Measurements from ENCODE around the gene ITLN1. TPM values are rescaled to one million over a fixed set of nuclear protein-coding genes. Genes with fewer than 3 reads are reported as not detected.
"Not testable (repeated sequence)": the region's sequence is repeated elsewhere in the genome, so short reads cannot be mapped to it uniquely, and the experiment has no call there.

The ITLN1 gene
- polyA plus RNA-seq, 1 donor from 2014 or later, result not detected

GRCh38 chr1:160901768-160902167, 16.8 kb upstream of the ITLN1 start:
- no peaks in the 10 kb centered on the region for H3F3A ChIP-seq (ENCODE audit: insufficient read depth, low read length, poor library complexity, severe bottlenecking)
- no peaks in the 10 kb centered on the region for H3K79me2 ChIP-seq (replicated peaks; ENCODE audit: insufficient read depth, low read length)
- H3K4me2 ChIP-seq (ENCODE audit: low read length), result no peak overlapping the region
- no peak overlapping the region for H3K9ac ChIP-seq (ENCODE audit: low read length)
- H3K9me2 ChIP-seq (ENCODE audit: insufficient read depth, low read length), result no peaks in the 10 kb centered on the region
- H2AFZ ChIP-seq (ENCODE audit: low read depth, low read length), result no peak overlapping the region
- no peaks in the 10 kb centered on the region for H4K20me1 ChIP-seq (ENCODE audit: insufficient read depth)
- no peaks in the 10 kb centered on the region for H3K9me3 ChIP-seq (ENCODE audit: low read length)
- H3K36me3 ChIP-seq (ENCODE audit: insufficient read depth, low read length), result no peaks in the 10 kb centered on the region
- no peaks in the 10 kb centered on the region for H3K27me3 ChIP-seq (ENCODE audit: insufficient read depth, low read depth, low read length)
- H3K4me3 ChIP-seq (ENCODE audit: low read length), result no peak overlapping the region
- no peak overlapping the region for H3K27ac ChIP-seq (ENCODE audit: low read length)
- TF ChIP-seq POLR2AphosphoS5 (IDR thresholded peaks at IDR 0.05), result no peak
- TF ChIP-seq CTCF (IDR thresholded peaks at IDR 0.05; ENCODE audit: poor library complexity, severe bottlenecking), result no peak
- no peak for TF ChIP-seq RAD21 (conservative IDR thresholded peaks at IDR 0.05)
- no peak for TF ChIP-seq MXI1 (conservative IDR thresholded peaks at IDR 0.05; ENCODE audit: poor library complexity, severe bottlenecking)
- no peak for TF ChIP-seq SMC3 (conservative IDR thresholded peaks at IDR 0.05; ENCODE audit: poor library complexity)
- TF ChIP-seq REST (IDR thresholded peaks at IDR 0.05; ENCODE audit: borderline replicate concordance), result no peak
- TF ChIP-seq TAF1 (IDR thresholded peaks at IDR 0.05; ENCODE audit: low read depth), result no peak
- TF ChIP-seq EP300 (conservative IDR thresholded peaks at IDR 0.05; ENCODE audit: poor library complexity, severe bottlenecking), result no peak
- no peak for TF ChIP-seq EZH2 (IDR thresholded peaks at IDR 0.05; ENCODE audit: borderline replicate concordance, insufficient read depth, low read length, poor library complexity, severe bottlenecking)

DNA sequence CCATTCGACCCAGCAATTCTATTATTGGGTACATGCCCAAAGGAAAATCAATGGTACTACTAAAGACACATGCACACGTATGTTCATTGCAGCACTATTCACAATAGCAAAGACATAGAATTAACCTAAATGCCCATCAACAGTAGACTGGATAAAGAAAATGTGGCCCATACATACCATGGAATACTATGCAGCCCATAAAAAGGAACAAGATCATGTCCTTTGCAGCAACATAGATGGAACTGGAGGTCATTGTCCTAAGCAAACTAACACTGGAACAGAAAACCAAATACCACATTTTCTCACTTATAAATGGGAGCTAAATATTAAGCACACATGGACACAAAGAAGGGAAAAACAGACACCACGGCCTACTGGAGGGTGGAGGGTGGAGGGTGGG, 15.7 kb upstream of the ITLN1 start:
- H3K9me2 ChIP-seq (ENCODE audit: insufficient read depth, low read length); H3K9me3 ChIP-seq (ENCODE audit: low read length); H3K4me3 ChIP-seq (ENCODE audit: low read length); H3K4me2 ChIP-seq (ENCODE audit: low read length); H3K27me3 ChIP-seq (ENCODE audit: insufficient read depth, low read depth, low read length); H2AFZ ChIP-seq (ENCODE audit: low read depth, low read length); H3F3A ChIP-seq (ENCODE audit: insufficient read depth, low read length, poor library complexity, severe bottlenecking); H4K20me1 ChIP-seq (ENCODE audit: insufficient read depth); H3K79me2 ChIP-seq (replicated peaks; ENCODE audit: insufficient read depth, low read length); H3K9ac ChIP-seq (ENCODE audit: low read length); H3K27ac ChIP-seq (ENCODE audit: low read length); H3K36me3 ChIP-seq (ENCODE audit: insufficient read depth, low read length): not testable (repeated sequence)

GRCh38 chr1:160894368-160895135, 9.6 kb upstream of the ITLN1 start:
- H3K27me3 ChIP-seq (ENCODE audit: insufficient read depth, low read depth, low read length); H3K36me3 ChIP-seq (ENCODE audit: insufficient read depth, low read length); H4K20me1 ChIP-seq (ENCODE audit: insufficient read depth); H3K9me2 ChIP-seq (ENCODE audit: insufficient read depth, low read length); H3K9ac ChIP-seq (ENCODE audit: low read length); H3K27ac ChIP-seq (ENCODE audit: low read length); H2AFZ ChIP-seq (ENCODE audit: low read depth, low read length); H3K4me3 ChIP-seq (ENCODE audit: low read length); H3K79me2 ChIP-seq (replicated peaks; ENCODE audit: insufficient read depth, low read length); H3F3A ChIP-seq (ENCODE audit: insufficient read depth, low read length, poor library complexity, severe bottlenecking); H3K9me3 ChIP-seq (ENCODE audit: low read length); H3K4me2 ChIP-seq (ENCODE audit: low read length): not testable (repeated sequence)
